Measurements from ENCODE around the gene TAPT1. TPM values are rescaled to one million over a fixed set of nuclear protein-coding genes. Genes with fewer than 3 reads are reported as not detected.
"Not testable (repeated sequence)": the region's sequence is repeated elsewhere in the genome, so short reads cannot be mapped to it uniquely, and the experiment has no call there.

The TAPT1 gene
- total RNA-seq, 1 donor from 2014 or later: 47.5 TPM

DNA sequence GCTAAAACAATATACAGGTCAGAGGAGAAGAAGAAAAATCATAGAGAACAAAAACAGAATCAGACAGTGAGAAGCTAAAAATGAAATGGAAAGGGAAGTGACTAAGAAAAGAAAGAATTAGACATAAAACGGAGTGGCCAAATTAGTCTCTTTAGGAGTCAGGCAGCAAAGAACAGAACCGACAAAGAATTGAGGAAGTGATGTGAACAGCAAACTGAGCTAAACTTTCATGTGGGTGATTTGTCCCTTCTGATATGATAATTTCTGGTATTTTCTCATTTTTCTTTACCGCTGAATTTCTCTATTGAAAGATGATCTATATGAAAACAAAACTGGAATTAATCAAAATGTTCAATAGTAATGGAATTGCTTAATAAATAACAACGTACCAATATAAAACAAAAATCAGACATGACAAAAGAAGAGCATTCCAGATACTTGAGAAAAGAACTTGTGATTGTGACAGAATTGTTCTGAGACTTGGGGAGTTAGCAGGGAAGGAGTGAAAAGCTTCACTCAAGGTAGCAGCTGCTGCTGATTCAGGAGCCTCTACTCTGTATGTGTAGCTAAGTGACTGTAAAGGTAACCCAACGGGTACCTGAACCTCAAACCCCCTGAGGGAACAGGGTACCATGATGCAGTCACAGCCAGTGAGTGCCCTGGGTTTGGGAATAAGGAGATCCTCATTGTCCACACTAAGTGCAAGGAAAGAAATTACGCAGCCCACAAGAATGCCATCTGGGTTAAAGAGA, 8.8 kb downstream of the TAPT1 start:
- no peak for DNase-seq (ENCODE audit: low spot score)

GRCh38 chr4:16213121-16213520, 13.2 kb downstream of the TAPT1 start:
- DNase-seq (ENCODE audit: low spot score): no peak

GRCh38 chr4:16212138-16212782, 14.0 kb downstream of the TAPT1 start:
- no peak for DNase-seq (ENCODE audit: low spot score)

GRCh38 chr4:16207409-16207808, 18.9 kb downstream of the TAPT1 start:
- no peak for DNase-seq (ENCODE audit: low spot score)

GRCh38 chr4:16206848-16207247, 19.4 kb downstream of the TAPT1 start:
- no peak for DNase-seq (ENCODE audit: low spot score)

DNA sequence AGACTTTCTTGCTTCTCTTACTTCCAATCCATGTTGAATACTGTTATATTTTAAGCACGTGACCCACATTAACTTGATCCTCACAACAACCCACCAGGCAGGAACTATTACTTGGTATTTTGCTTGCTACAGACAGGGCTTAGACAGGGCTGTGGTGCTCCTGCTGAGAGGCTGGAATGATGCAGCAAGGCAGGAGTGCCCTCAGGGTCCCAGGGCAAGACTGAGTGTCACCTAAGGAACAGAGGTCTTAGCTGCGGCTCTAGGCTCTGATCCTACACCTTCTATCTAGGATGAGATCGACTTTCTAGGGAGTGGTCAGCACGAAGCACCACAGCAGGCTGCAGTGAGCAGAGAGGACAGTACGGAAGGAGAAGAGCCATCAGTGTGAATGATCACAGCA, 20.0 kb downstream of the TAPT1 start:
- no peak for DNase-seq (ENCODE audit: low spot score)

DNA sequence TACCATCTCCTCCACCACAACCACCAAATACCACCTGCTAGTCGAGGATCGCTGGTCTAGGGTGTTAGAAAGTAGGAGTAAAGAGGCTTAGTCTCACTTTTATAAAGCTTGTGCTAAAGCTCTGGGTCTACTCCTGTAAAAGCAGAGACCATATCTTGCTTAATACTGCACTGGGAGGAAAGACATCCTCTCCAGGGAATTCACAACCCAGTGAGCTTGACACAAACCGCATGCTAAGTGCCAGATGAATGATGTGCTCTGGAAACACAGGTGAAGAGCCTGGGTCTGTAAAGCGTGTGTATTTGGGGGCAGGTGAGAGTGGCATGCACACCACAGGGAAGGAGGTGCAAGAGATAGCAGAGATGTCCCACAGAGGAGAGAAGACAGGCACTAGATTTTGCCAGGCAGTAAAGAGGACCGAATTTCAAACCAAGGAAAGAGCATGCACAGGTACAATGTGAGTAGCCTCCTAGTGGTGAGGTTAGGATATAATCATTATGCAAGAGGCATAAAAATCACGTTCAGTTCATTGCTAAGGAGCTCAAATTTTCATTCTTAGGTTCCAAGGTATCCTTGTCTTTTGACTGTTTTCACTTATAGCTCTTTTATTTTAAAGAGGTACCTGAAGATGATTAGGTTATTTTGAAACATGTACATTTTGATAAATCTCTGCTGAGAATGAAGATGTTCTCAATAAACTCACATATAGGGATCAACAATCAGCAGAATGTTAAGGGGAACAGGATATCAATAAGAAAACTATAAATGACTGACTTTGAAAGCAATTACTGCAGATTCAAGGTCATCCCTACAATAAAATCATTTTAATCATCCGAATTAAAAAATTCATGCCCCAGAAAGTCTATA, 20.7 kb downstream of the TAPT1 start:
- DNase-seq (ENCODE audit: low spot score): no peak

DNA sequence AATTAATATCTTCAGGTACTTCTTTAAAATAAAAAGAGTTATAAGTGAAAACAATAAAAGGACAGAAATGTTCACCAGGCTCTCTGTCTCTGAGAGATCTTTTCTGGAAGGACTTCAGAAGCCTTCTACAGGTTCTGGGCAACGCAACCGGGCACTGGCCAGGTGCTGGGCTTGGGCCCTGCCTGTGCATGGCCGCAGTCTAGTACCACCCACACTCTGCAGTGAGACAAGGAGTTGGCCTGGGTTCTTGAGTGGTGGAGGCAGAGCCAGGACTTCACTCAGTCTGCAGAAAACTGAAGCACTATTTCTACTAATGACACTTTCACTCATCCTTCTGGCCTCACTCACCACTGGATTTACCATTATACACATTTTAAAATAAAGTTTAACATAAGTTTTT, 21.8 kb downstream of the TAPT1 start:
- no peak for DNase-seq (ENCODE audit: low spot score)

GRCh38 chr4:16203083-16203482, 23.2 kb downstream of the TAPT1 start:
- no peak for DNase-seq (ENCODE audit: low spot score)

DNA sequence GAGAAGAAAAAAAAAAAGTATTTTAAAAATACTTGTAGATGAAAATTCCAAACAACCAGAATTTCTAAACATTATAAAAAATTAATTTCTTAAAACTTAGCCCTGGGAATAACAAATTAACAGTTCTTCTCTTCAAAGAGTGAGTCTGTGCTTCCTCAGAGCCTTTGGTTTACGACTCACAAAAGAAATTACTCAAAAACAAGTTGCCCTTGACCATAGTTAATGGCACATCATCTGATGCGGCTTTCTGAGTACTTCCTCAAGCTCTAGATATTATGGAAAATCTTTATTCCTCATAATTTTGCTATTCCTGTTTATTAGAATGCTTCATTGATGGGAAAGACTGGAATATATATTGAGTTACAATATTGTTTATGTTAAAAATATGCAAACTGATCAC, 23.7 kb downstream of the TAPT1 start:
- DNase-seq (ENCODE audit: low spot score): no peak

- no peak for DNase-seq (ENCODE audit: low spot score)
Observed at GRCh38 chr4:16199093-16199492, 27.2 kb downstream of the TAPT1 start.

GRCh38 chr4:16197876-16198665, 28.2 kb downstream of the TAPT1 start:
- no peak for DNase-seq (ENCODE audit: low spot score)

DNA sequence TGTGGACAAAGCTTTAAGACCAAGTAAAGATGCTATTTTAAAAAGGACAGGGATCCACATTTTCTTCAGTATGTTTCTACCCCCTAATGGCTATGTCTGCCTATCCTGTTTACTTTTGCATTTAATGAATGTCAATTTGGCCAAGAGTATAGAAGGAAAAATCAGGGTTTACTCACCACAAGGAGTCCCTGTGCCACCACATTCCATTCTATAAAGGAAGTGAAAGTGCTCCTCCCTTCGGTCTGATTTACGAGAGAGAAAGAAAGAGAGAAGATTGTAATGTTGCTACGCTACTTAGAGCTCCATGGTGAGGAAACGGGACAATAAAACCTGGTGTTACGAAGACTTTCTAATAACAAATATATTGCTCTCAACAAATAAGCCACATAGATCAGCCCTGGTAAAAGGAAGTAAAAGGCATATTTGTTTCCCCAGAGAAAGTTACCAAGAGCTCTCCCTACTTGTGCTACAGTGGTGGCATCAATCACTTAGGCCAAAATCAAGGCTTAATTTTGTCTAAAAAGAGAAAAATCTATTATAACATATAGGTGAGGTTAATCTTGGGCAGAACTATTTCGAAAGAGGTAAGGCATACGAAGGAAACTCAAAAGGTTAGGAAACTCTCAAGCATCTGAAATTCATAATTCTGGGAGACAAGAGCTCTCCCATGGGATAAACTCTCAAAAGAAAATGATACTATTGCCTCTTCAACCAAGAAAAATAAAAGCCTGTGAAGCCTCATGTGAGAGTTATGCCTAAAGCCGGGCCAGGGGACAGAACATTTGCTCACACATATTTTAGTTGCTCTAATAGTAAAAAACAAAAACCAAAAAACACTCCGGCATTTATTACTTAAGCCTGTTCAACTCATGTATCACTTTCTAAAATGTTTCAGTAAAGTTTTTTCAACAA, 29.5 kb downstream of the TAPT1 start:
- no peak for DNase-seq (ENCODE audit: low spot score)

GRCh38 chr4:16195209-16195608, 31.1 kb downstream of the TAPT1 start:
- no peak for DNase-seq (ENCODE audit: low spot score)

DNA sequence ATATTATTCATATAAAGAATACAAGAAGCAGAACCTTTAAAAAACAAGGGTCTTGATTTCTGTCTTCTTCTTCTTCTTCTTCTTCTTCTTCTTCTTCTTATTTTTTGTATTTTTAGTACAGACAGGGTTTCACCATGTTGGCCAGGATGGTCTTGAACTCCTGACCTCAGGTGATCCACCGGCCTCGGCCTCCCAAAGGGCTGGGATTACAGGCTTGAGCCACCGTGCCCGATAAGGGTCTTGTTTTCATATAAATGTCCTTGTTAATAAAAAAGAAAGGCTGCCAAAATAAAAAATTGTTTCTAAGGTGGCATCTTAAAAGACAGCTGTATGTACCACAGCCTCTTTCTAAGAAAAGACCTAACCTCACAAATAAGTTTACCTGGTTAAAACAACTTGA, 31.5 kb downstream of the TAPT1 start:
- DNase-seq (ENCODE audit: low spot score): not testable (repeated sequence)

DNA sequence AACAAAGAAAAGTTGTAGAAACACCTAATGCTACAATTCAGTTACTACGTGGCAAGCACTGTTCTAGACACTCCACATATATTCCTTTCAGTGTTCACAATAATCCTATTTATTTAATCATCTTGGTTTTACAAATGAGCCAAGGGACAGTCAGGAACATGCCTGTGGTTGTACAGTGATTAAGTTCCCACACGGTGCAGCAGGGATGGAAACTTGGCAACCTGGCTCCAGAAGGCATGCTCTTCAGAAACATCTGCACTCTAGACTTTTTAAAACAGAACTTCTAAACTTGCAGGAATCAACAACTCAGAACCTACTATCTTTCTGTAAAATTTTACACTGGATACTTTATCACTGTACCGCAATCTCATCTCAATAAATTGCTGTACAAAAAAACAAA, 32.1 kb downstream of the TAPT1 start:
- DNase-seq (ENCODE audit: low spot score): no peak

- DNase-seq (ENCODE audit: low spot score): no peak
Observed at GRCh38 chr4:16192631-16193518, 33.4 kb downstream of the TAPT1 start.

DNA sequence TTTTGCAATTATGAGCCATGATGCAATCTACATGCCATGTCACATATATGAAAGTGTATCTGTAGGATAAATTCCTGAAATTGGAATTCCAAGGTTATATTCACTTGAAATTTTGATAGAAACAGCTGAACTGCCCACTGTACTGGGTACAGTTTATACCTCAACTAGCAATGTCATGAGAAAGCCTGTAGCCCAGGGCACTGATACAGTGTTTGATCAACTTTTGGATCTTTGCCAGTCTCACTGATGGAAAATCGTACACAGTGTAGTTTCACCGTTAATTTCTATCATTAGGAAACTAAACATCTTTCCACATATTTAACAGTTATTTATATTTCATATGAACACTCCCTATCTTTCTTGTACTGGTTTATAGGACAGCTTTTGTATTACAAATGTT, 34.2 kb downstream of the TAPT1 start:
- no peak for DNase-seq (ENCODE audit: low spot score)

GRCh38 chr4:16187455-16187854, 38.8 kb downstream of the TAPT1 start:
- DNase-seq (ENCODE audit: low spot score): no peak

GRCh38 chr4:16186986-16187385, 39.3 kb downstream of the TAPT1 start:
- DNase-seq (ENCODE audit: low spot score): no peak

Measured in ureter (tissue), 1 donor.